Panc1 (cell line): Measurements from ENCODE around the gene OTULINL. TPM values are rescaled to one million over a fixed set of nuclear protein-coding genes. Genes with fewer than 3 reads are reported as not detected.

Experiments
- ATAC-seq: fragments of 200-7000 bp; cut with Tn5 transposase; 2 replicates; pipeline ENCODE4 v1.9.1; 2020; ENCODE audit warnings: mild to moderate bottlenecking, moderate library complexity
- BruUV-seq: library from RNA; stranded (reverse); fragments of 400-500 nt; replicated peaks from 2 replicates; lab custom pipeline; 2021; lab: Mats Ljungman, UMichigan
- CTCF ChIA-PET: fragments of 300-600 bp; sonication (Branson Sonifier 250); formaldehyde crosslinking; loops from one replicate; lab custom pipeline; 2022; ENCODE audit warnings: antibody characterized with exemption; lab: Charles Lee
- POLR2A ChIA-PET: fragments of 300-600 bp; sonication (Branson Sonifier 250); formaldehyde crosslinking; loops from one replicate; lab custom pipeline; 2022; ENCODE audit warnings: antibody characterized with exemption; lab: Charles Lee
- DNase-seq: peaks from one replicate; pipeline ENCODE4 v3.0.0-alpha.2; 2010; ENCODE audit warnings: low read depth, low spot score
- H3K27ac ChIP-seq: 2 replicates; pipeline ENCODE4 v1.5.1; 2011; ENCODE audit warnings: mild to moderate bottlenecking, low read length, inconsistent platforms
- H3K27me3 ChIP-seq: fragments of 200-500 bp; sonication (Bioruptor generic); 2 replicates; pipeline ENCODE4 v1.6.0; 2014; ENCODE audit warnings: low read length, inconsistent platforms; ENCODE audit not compliant: control insufficient read depth, insufficient read depth
- H3K36me3 ChIP-seq: fragments of 200-500 bp; sonication (Bioruptor generic); 2 replicates; pipeline ENCODE4 v1.5.1; 2014; ENCODE audit warnings: inconsistent platforms, mild to moderate bottlenecking, low read length, moderate library complexity; ENCODE audit not compliant: control insufficient read depth, insufficient read depth
- H3K4me1 ChIP-seq: 2 replicates; pipeline ENCODE4 v1.5.1; 2011; ENCODE audit warnings: inconsistent platforms, mild to moderate bottlenecking, low read length, moderate library complexity; ENCODE audit not compliant: control insufficient read depth, insufficient read depth
- H3K4me3 ChIP-seq, 2 experiments: 2 replicates each; pipeline ENCODE4 v1.5.1; 2011 to 2012; ENCODE audit warnings: low read depth in 2 of 2, low read length in 2 of 2, mild to moderate bottlenecking in 2 of 2, inconsistent platforms in 1 of 2, moderate library complexity in 1 of 2
- H3K9me3 ChIP-seq: fragments of 200-500 bp; sonication (Bioruptor generic); 2 replicates; pipeline ENCODE4 v1.5.1; 2014; ENCODE audit warnings: low read depth, mild to moderate bottlenecking, inconsistent platforms, low read length, moderate library complexity; ENCODE audit not compliant: control insufficient read depth, insufficient read depth
- POLR2AphosphoS5 ChIP-seq: IDR thresholded peaks from 2 replicates; pipeline ENCODE4 v1.6.1; 2012; ENCODE audit warnings: mild to moderate bottlenecking, low read depth, low read length, moderate library complexity
- SIN3A ChIP-seq: IDR thresholded peaks from 2 replicates; pipeline ENCODE4 v1.6.1; 2012; ENCODE audit warnings: low read depth, mild to moderate bottlenecking, low read length, moderate library complexity, borderline replicate concordance; ENCODE audit not compliant: insufficient read depth
- TCF7L2 ChIP-seq: IDR thresholded peaks from 2 replicates; pipeline ENCODE4 v1.6.1; 2011; ENCODE audit warnings: mild to moderate bottlenecking, low read depth, low read length, inconsistent platforms
- in situ Hi-C: cut with HindIII; loops from 2 replicates; pipeline ENCODE4 v1.10.0; 2016; ENCODE audit warnings: low sequenced_read_pairs, low pct_unique_long_range_greater_than_20kb
- intact Hi-C: fragments of 100-400 bp; cut with micrococcal nuclease; formaldehyde crosslinking; loops from one replicate; pipeline ENCODE4 v1.10.0; 2022; ENCODE audit not compliant: unreplicated experiment
- total RNA-seq: library from RNA; stranded (reverse); gene quantifications from one replicate; pipeline ENCODE4 v1.2.1, GENCODE V29; 2021; ENCODE audit not compliant: unreplicated experiment
- TF ChIP-seq, protein P1 (sequence below), 2 experiments: IDR thresholded peaks; 2 replicates each; pipeline ENCODE4 v1.6.1; 2011 to 2012; ENCODE audit warnings: low read depth in 2 of 2, control low read depth in 1 of 2, low read length in 1 of 2, mild to moderate bottlenecking in 1 of 2, moderate library complexity in 1 of 2; ENCODE audit not compliant: insufficient read depth in 1 of 2
- TF ChIP-seq, protein P2 (sequence below): fragments of 450-650 bp; IDR thresholded peaks from 2 replicates; pipeline ENCODE4 v1.5.1; 2017; ENCODE audit warnings: mild to moderate bottlenecking

Gene OTULINL
- total RNA-seq, 1 experiment from 2014 or later = 1.8 TPM

- peaks cover 47% of the 10 kb centered on the region for H3K27me3 ChIP-seq
These were observed 3.3 kb downstream of the OTULINL start for GRCh38 chr5:14584848-14585247.

DNA sequence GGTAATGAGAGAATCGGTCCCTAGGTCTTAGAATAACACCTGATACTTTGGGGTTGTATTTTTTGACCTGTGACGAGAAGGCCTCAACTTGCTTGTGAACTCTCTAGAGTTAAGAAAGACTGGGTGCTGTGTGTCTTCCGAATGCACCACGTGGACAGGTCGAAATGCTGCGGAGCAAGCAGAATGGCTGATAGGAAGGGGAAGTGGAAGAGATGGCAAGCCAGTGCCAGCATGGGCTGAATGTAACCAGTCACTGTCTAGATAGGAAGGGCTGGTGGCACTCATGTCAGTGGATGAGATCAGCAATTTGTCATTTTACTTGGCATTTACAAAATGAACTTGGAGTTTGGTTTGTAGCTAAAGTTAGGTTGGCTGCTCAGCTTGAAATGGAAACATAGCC is 5.6 kb downstream of the OTULINL start:
- intact Hi-C loops = no loop called here
- no TSS peak for BruUV-seq
- H3K4me3 ChIP-seq = no peak overlapping the region
- H3K27me3 ChIP-seq = peaks cover 35% of the 10 kb centered on the region
- DNase-seq = no peak
- no peaks in the 10 kb centered on the region for H3K36me3 ChIP-seq
- TF ChIP-seq TCF7L2 = no peak
- TF ChIP-seq, protein P1, sequence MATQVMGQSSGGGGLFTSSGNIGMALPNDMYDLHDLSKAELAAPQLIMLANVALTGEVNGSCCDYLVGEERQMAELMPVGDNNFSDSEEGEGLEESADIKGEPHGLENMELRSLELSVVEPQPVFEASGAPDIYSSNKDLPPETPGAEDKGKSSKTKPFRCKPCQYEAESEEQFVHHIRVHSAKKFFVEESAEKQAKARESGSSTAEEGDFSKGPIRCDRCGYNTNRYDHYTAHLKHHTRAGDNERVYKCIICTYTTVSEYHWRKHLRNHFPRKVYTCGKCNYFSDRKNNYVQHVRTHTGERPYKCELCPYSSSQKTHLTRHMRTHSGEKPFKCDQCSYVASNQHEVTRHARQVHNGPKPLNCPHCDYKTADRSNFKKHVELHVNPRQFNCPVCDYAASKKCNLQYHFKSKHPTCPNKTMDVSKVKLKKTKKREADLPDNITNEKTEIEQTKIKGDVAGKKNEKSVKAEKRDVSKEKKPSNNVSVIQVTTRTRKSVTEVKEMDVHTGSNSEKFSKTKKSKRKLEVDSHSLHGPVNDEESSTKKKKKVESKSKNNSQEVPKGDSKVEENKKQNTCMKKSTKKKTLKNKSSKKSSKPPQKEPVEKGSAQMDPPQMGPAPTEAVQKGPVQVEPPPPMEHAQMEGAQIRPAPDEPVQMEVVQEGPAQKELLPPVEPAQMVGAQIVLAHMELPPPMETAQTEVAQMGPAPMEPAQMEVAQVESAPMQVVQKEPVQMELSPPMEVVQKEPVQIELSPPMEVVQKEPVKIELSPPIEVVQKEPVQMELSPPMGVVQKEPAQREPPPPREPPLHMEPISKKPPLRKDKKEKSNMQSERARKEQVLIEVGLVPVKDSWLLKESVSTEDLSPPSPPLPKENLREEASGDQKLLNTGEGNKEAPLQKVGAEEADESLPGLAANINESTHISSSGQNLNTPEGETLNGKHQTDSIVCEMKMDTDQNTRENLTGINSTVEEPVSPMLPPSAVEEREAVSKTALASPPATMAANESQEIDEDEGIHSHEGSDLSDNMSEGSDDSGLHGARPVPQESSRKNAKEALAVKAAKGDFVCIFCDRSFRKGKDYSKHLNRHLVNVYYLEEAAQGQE (IDR thresholded peaks at IDR 0.05; ENCODE audit: insufficient read depth in 1 of 2, low read depth in 2 of 2, low read length in 1 of 2) = no peak
- TF ChIP-seq SIN3A = no peak
- TF ChIP-seq POLR2AphosphoS5 = no peak
- TF ChIP-seq, protein P2, sequence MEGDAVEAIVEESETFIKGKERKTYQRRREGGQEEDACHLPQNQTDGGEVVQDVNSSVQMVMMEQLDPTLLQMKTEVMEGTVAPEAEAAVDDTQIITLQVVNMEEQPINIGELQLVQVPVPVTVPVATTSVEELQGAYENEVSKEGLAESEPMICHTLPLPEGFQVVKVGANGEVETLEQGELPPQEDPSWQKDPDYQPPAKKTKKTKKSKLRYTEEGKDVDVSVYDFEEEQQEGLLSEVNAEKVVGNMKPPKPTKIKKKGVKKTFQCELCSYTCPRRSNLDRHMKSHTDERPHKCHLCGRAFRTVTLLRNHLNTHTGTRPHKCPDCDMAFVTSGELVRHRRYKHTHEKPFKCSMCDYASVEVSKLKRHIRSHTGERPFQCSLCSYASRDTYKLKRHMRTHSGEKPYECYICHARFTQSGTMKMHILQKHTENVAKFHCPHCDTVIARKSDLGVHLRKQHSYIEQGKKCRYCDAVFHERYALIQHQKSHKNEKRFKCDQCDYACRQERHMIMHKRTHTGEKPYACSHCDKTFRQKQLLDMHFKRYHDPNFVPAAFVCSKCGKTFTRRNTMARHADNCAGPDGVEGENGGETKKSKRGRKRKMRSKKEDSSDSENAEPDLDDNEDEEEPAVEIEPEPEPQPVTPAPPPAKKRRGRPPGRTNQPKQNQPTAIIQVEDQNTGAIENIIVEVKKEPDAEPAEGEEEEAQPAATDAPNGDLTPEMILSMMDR = no peak
- ChIA-PET POLR2A (no interaction called here), CTCF (no interaction called here)
- in situ Hi-C loops = no loop called here
- no peak for ATAC-seq
- H3K9me3 ChIP-seq = no peaks in the 10 kb centered on the region
- H3K4me1 ChIP-seq = no peaks in the 10 kb centered on the region
- no peak overlapping the region for H3K27ac ChIP-seq

More at GRCh38 chr5:14584848-14585247, 3.3 kb downstream of the OTULINL start:
- ChIA-PET POLR2A (no interaction called here), CTCF (no interaction called here)
- H3K4me3 ChIP-seq = no peak overlapping the region
- TF ChIP-seq POLR2AphosphoS5 = no peak
- no peak for TF ChIP-seq SIN3A
- TF ChIP-seq, protein P2 = no peak
- TF ChIP-seq, protein P1 (IDR thresholded peaks at IDR 0.05; ENCODE audit: insufficient read depth in 1 of 2, low read depth in 2 of 2, low read length in 1 of 2) = no peak
- TF ChIP-seq TCF7L2 = no peak
- no peaks in the 10 kb centered on the region for H3K36me3 ChIP-seq
- 0 out of 2 replicates have a peak, but pooled peaks cover 3% of the 10 kb centered on the region for H3K4me1 ChIP-seq
- no peak for DNase-seq
- intact Hi-C loops = no loop called here
- no TSS peak for BruUV-seq
- ATAC-seq = no peak
- no peaks in the 10 kb centered on the region for H3K9me3 ChIP-seq
- in situ Hi-C loops = no loop called here
- no peak overlapping the region for H3K27ac ChIP-seq
